ENCODE results near the gene ELMO3. TPM values are rescaled to one million over a fixed set of nuclear protein-coding genes. Genes with fewer than 3 reads are reported as not detected.

ELMO3 gene
- total RNA-seq, 1 experiment from 2014 or later = 8.6 TPM

- H3K27me3 Mint-ChIP-seq (ENCODE audit: low read depth) = peaks cover 24% of the 10 kb centered on the region
- whole genome bisulfite sequencing (ENCODE audit: extremely low coverage, insufficient read length, low lambda C conversion rate) = no CpG with 5 or more reads among the region's 26 CpGs
- Histone ChIP-seq H4K5ac (ENCODE audit: insufficient read length, low read depth, low read length) (no peak overlapping the region), H2BK120ac (ENCODE audit: low read depth, low read length, poor library complexity, severe bottlenecking) (no peak overlapping the region), H3K79me2 (ENCODE audit: insufficient read depth, low read length) (no peaks in the 10 kb centered on the region; the same call in 1 of the 2 replicates), H3K4me1 (ENCODE audit: insufficient read depth, low read length) (peaks cover 6% of the 10 kb centered on the region; the same call in 1 of the 2 replicates), H2AFZ (ENCODE audit: low read length) (no peak overlapping the region), H3K18ac (ENCODE audit: insufficient read length, low read depth, low read length) (peak overlapping the region; percentile 75), H4K8ac (replicated peaks; ENCODE audit: insufficient read length, low read depth, low read length) (no peak overlapping the region), H2BK12ac (ENCODE audit: insufficient read length, low read depth, low read length) (no peak overlapping the region), H3K4ac (ENCODE audit: low read depth, low read length) (no peak overlapping the region), H3K23me2 (ENCODE audit: insufficient read length, low read depth, low read length, poor library complexity, severe bottlenecking) (peaks cover 31% of the 10 kb centered on the region), H2AK5ac (ENCODE audit: insufficient read length, low read length) (no peak overlapping the region), H3K27ac (ENCODE audit: insufficient read length, low read depth, low read length) (no peak overlapping the region), H2BK20ac (ENCODE audit: low read depth, low read length, poor library complexity, severe bottlenecking) (no peak overlapping the region), H3K79me1 (ENCODE audit: insufficient read depth, low read depth, low read length, poor library complexity, severe bottlenecking) (no peaks in the 10 kb centered on the region), H3K9ac (ENCODE audit: extremely low read depth, insufficient read length, low read length) (peak overlapping the region; percentile 46), H3K27me3 (ENCODE audit: insufficient read depth, low read length) (no peaks in the 10 kb centered on the region; the same call in 1 of the 2 replicates), H3K4me2 (ENCODE audit: insufficient read depth, insufficient read length, low read length) (peak overlapping the region; percentile 41), H3T11ph (ENCODE audit: low read length) (no peak overlapping the region), H4K91ac (ENCODE audit: insufficient read length, low read depth, low read length) (no peak overlapping the region), H4K20me1 (ENCODE audit: control insufficient read depth, insufficient read depth, insufficient read length) (no peaks in the 10 kb centered on the region), H2BK15ac (ENCODE audit: low read depth, low read length) (no peak overlapping the region), H2BK5ac (ENCODE audit: insufficient read length, low read length) (no peak overlapping the region), H3K14ac (ENCODE audit: insufficient read depth, low read length) (peak overlapping the region; percentile 80), H3K56ac (ENCODE audit: insufficient read length, low read depth, low read length) (no peak overlapping the region), H3K23ac (ENCODE audit: insufficient read length, low read depth, low read length) (no peak overlapping the region), H3K9me3 (ENCODE audit: control insufficient read depth, low read depth, low read length) (no peaks in the 10 kb centered on the region)
- H3K9me3 Mint-ChIP-seq = no peaks in the 10 kb centered on the region
- H3K4me1 Mint-ChIP-seq = peaks cover 35 to 42% of the 10 kb centered on the region in 2 experiments
- peak overlapping the region; percentile 86 to 94 for H3K4me3 Mint-ChIP-seq
- TF ChIP-seq, protein P1, sequence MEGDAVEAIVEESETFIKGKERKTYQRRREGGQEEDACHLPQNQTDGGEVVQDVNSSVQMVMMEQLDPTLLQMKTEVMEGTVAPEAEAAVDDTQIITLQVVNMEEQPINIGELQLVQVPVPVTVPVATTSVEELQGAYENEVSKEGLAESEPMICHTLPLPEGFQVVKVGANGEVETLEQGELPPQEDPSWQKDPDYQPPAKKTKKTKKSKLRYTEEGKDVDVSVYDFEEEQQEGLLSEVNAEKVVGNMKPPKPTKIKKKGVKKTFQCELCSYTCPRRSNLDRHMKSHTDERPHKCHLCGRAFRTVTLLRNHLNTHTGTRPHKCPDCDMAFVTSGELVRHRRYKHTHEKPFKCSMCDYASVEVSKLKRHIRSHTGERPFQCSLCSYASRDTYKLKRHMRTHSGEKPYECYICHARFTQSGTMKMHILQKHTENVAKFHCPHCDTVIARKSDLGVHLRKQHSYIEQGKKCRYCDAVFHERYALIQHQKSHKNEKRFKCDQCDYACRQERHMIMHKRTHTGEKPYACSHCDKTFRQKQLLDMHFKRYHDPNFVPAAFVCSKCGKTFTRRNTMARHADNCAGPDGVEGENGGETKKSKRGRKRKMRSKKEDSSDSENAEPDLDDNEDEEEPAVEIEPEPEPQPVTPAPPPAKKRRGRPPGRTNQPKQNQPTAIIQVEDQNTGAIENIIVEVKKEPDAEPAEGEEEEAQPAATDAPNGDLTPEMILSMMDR (conservative IDR thresholded peaks at IDR 0.05) = peak; percentile 40; the same call in 2 of the 3 replicates
- peak overlapping the region in 2 of 3 experiments; percentile 87 to 95; a peak in 5 of 7 replicates for H3K27ac Mint-ChIP-seq
- DNase-seq = peak; percentile 98
- no peaks in the 10 kb centered on the region; a peak in 1 of 7 replicates for H3K36me3 Mint-ChIP-seq (ENCODE audit: insufficient read depth in 1 of 3, low read depth in 3 of 3)
Observed at GRCh38 chr16:67246756-67247191, 47.8 kb downstream of the ELMO3 start.

Data from H9 (cell line).